Dermis microvascular lymphatic vessel endothelial cell (primary cell): ENCODE data around the gene RNF8. TPM values are rescaled to one million over a fixed set of nuclear protein-coding genes. Genes with fewer than 3 reads are reported as not detected.
"Not testable (repeated sequence)": the region's sequence is repeated elsewhere in the genome, so short reads cannot be mapped to it uniquely, and the experiment has no call there.

Source experiments
- DNase-seq, 2 donors: peaks; one replicate each; pipeline versions ENCODE4 v3.0.0 to v3.0.0-alpha.2; 2010; ENCODE audit warnings: low read depth in 2 of 2
- total RNA-seq: library from RNA; depleted of rRNA; stranded (reverse); fragments of >200 nt; gene quantifications from 2 replicates; pipeline ENCODE4 v1.2.1, GENCODE V29; 2014

The RNF8 gene
- 22.5 and 22.6 TPM in 2 replicates for total RNA-seq

- DNase-seq, result peak; percentile 75 to 88
Measured at GRCh38 chr6:37353761-37354525, at the start of gene RNF8. RNF8 (plus strand) TSS chr6:37353983; CDS start chr6:37354165, 182 bp downstream.

GRCh38 chr6:37304766-37305165 is 49.0 kb upstream of the RNF8 start:
- no peak for DNase-seq

GRCh38 chr6:37305841-37306425 is 47.9 kb upstream of the RNF8 start:
- DNase-seq, result no peak

GRCh38 chr6:37306624-37307222 is 47.1 kb upstream of the RNF8 start:
- no peak for DNase-seq

GRCh38 chr6:37307484-37307883 is 46.3 kb upstream of the RNF8 start:
- DNase-seq, result not testable (repeated sequence)

GRCh38 chr6:37308069-37308815 is 45.5 kb upstream of the RNF8 start:
- no peak for DNase-seq

- DNase-seq, result no peak
Measured at GRCh38 chr6:37309046-37309445, 44.7 kb upstream of the RNF8 start.

GRCh38 chr6:37309692-37310091 is 44.1 kb upstream of the RNF8 start:
- no peak for DNase-seq

- DNase-seq, result no peak
Measured at GRCh38 chr6:37310966-37311365, 42.8 kb upstream of the RNF8 start.

- no peak for DNase-seq
Measured at GRCh38 chr6:37311741-37312473, 41.9 kb upstream of the RNF8 start.

GRCh38 chr6:37313723-37314486 is 39.9 kb upstream of the RNF8 start:
- DNase-seq, result no peak

- DNase-seq, result peak; percentile 85 to 87
Measured at GRCh38 chr6:37314487-37315156, 39.2 kb upstream of the RNF8 start.

GRCh38 chr6:37315157-37315515 is 38.6 kb upstream of the RNF8 start:
- DNase-seq, result no peak

- no peak for DNase-seq
Measured at GRCh38 chr6:37316071-37316470, 37.7 kb upstream of the RNF8 start.

GRCh38 chr6:37317312-37318038 is 36.3 kb upstream of the RNF8 start:
- no peak for DNase-seq

GRCh38 chr6:37319156-37319555 is 34.6 kb upstream of the RNF8 start:
- no peak for DNase-seq

GRCh38 chr6:37319856-37320480 is 33.8 kb upstream of the RNF8 start:
- DNase-seq, result no peak

- peak in 1 of 2 donors; percentile 13 for DNase-seq
Measured at GRCh38 chr6:37320646-37321045, 33.1 kb upstream of the RNF8 start.

GRCh38 chr6:37321101-37321500 is 32.7 kb upstream of the RNF8 start:
- DNase-seq, result peak in 1 of 2 donors; percentile 64
